Astrocyte (in vitro differentiated cells and primary cell): ENCODE results near the gene FILIP1L. TPM values are rescaled to one million over a fixed set of nuclear protein-coding genes. Genes with fewer than 3 reads are reported as not detected.

Experiments
- DNase-seq: peaks from one replicate; pipeline ENCODE4 v3.0.0-alpha.2; 2010; ENCODE audit warnings: low read depth
- FAIRE-seq: peaks from 2 replicates; lab custom pipeline; 2011; peaks lifted over from hg19 to GRCh38; lab: Jason Lieb, UNC
- H2AFZ ChIP-seq: 2 replicates; pipeline ENCODE4 v1.6.0; 2012; ENCODE audit warnings: low read depth, low read length, inconsistent platforms
- H3K27ac ChIP-seq: 2 replicates; pipeline ENCODE4 v1.5.1; 2011; ENCODE audit warnings: low read depth, low read length, inconsistent platforms
- H3K27me3 ChIP-seq: 2 replicates; pipeline ENCODE4 v1.6.0; 2011; ENCODE audit warnings: low read length, inconsistent platforms; ENCODE audit not compliant: insufficient read depth
- H3K36me3 ChIP-seq: 2 replicates; pipeline ENCODE4 v1.5.1; 2011; ENCODE audit warnings: low read length, inconsistent platforms; ENCODE audit not compliant: insufficient read depth
- H3K4me1 ChIP-seq: 2 replicates; pipeline ENCODE4 v1.5.1; 2011; ENCODE audit warnings: low read length, inconsistent platforms; ENCODE audit not compliant: insufficient read depth
- H3K4me2 ChIP-seq: 2 replicates; pipeline ENCODE4 v1.6.0; 2012; ENCODE audit warnings: low read length, inconsistent platforms
- H3K4me3 ChIP-seq: 2 replicates; pipeline ENCODE4 v1.5.1; 2011; ENCODE audit warnings: low read depth, mild to moderate bottlenecking, low read length, inconsistent platforms; ENCODE audit not compliant: insufficient read depth
- H3K79me2 ChIP-seq: 2 replicates; pipeline ENCODE4 v1.6.0; 2012; ENCODE audit warnings: mild to moderate bottlenecking, low read length, inconsistent platforms; ENCODE audit not compliant: insufficient read depth
- H3K9ac ChIP-seq: 2 replicates; pipeline ENCODE4 v1.6.0; 2012; ENCODE audit warnings: mild to moderate bottlenecking, low read length, inconsistent platforms
- H3K9me3 ChIP-seq: 2 replicates; pipeline ENCODE4 v1.5.1; 2012; ENCODE audit warnings: low read depth, mild to moderate bottlenecking, low read length, inconsistent platforms; ENCODE audit not compliant: insufficient read depth
- H4K20me1 ChIP-seq: 2 replicates; pipeline ENCODE4 v1.6.0; 2012; ENCODE audit warnings: low read length, inconsistent platforms; ENCODE audit not compliant: insufficient read depth
- H3K27ac Mint-ChIP-seq: one replicate; pipeline ENCODE4 v1.8.0; 2021; ENCODE audit warnings: mild to moderate bottlenecking, mixed read lengths; ENCODE audit not compliant: unreplicated experiment
- H3K27me3 Mint-ChIP-seq: one replicate; pipeline ENCODE4 v1.8.0; 2021; ENCODE audit warnings: low read depth, mixed read lengths; ENCODE audit not compliant: unreplicated experiment
- H3K36me3 Mint-ChIP-seq: one replicate; pipeline ENCODE4 v1.8.0; 2021; ENCODE audit warnings: low read depth, mixed read lengths; ENCODE audit not compliant: unreplicated experiment
- H3K4me1 Mint-ChIP-seq: one replicate; pipeline ENCODE4 v1.8.0; 2021; ENCODE audit warnings: low read depth, mixed read lengths; ENCODE audit not compliant: unreplicated experiment
- H3K4me3 Mint-ChIP-seq: one replicate; pipeline ENCODE4 v1.8.0; 2021; ENCODE audit warnings: mild to moderate bottlenecking, moderate library complexity, mixed read lengths; ENCODE audit not compliant: unreplicated experiment
- H3K9me3 Mint-ChIP-seq: one replicate; pipeline ENCODE4 v1.8.0; 2021; ENCODE audit warnings: mild to moderate bottlenecking, mixed read lengths; ENCODE audit not compliant: unreplicated experiment
- CTCF ChIP-seq: IDR thresholded peaks from 2 replicates; pipeline ENCODE4 v1.5.1; 2011; ENCODE audit warnings: low read depth, mild to moderate bottlenecking, inconsistent platforms, low read length, moderate library complexity; ENCODE audit not compliant: insufficient read depth
- EZH2 ChIP-seq: IDR thresholded peaks from 2 replicates; pipeline ENCODE4 v1.6.1; 2012; ENCODE audit warnings: mild to moderate bottlenecking, low read length, inconsistent platforms; ENCODE audit not compliant: insufficient read depth
- total RNA-seq: library from RNA; stranded (reverse); gene quantifications from 2 replicates; pipeline ENCODE4 v1.2.1, GENCODE V29; 2021

The FILIP1L gene
- total RNA-seq, 1 donor from 2014 or later, result 209 TPM

GRCh38 chr3:99805160-99805559 lies 309.1 kb downstream of the FILIP1L start:
- FAIRE-seq (no peak), DNase-seq (no peak)
- no peak overlapping the region for H3K27ac Mint-ChIP-seq
- Histone ChIP-seq H2AFZ (no peak overlapping the region), H3K27me3 (no peaks in the 10 kb centered on the region), H3K4me3 (no peak overlapping the region), H3K9me3 (peaks cover 8% of the 10 kb centered on the region), H3K4me1 (no peaks in the 10 kb centered on the region), H3K9ac (no peak overlapping the region), H3K27ac (no peak overlapping the region), H3K4me2 (no peak overlapping the region), H4K20me1 (no peaks in the 10 kb centered on the region), H3K36me3 (no peaks in the 10 kb centered on the region), H3K79me2 (no peaks in the 10 kb centered on the region)
- H3K36me3 Mint-ChIP-seq, result peaks cover 8% of the 10 kb centered on the region
- H3K27me3 Mint-ChIP-seq, result no peaks in the 10 kb centered on the region
- no peak overlapping the region for H3K4me3 Mint-ChIP-seq
- peaks cover 2% of the 10 kb centered on the region for H3K4me1 Mint-ChIP-seq
- peaks cover 15% of the 10 kb centered on the region for H3K9me3 Mint-ChIP-seq
- no peak for TF ChIP-seq EZH2
- TF ChIP-seq CTCF, result no peak

GRCh38 chr3:99803297-99803696 lies 311.0 kb downstream of the FILIP1L start:
- H3K4me3 Mint-ChIP-seq, result no peak overlapping the region
- Histone ChIP-seq H3K79me2 (no peaks in the 10 kb centered on the region), H3K4me1 (no peaks in the 10 kb centered on the region), H3K9me3 (peaks cover 8% of the 10 kb centered on the region), H3K9ac (no peak overlapping the region), H3K36me3 (no peaks in the 10 kb centered on the region), H3K4me2 (no peak overlapping the region), H3K27ac (no peak overlapping the region), H3K4me3 (no peak overlapping the region), H3K27me3 (no peaks in the 10 kb centered on the region), H2AFZ (no peak overlapping the region), H4K20me1 (no peaks in the 10 kb centered on the region)
- H3K4me1 Mint-ChIP-seq, result peaks cover 2% of the 10 kb centered on the region
- H3K27me3 Mint-ChIP-seq, result no peaks in the 10 kb centered on the region
- H3K9me3 Mint-ChIP-seq, result peaks cover 15% of the 10 kb centered on the region
- TF ChIP-seq CTCF (no peak), EZH2 (no peak)
- H3K36me3 Mint-ChIP-seq, result peaks cover 10% of the 10 kb centered on the region
- no peak overlapping the region for H3K27ac Mint-ChIP-seq
- FAIRE-seq (no peak), DNase-seq (no peak)

GRCh38 chr3:99799422-99799821 lies 314.9 kb downstream of the FILIP1L start:
- Mint-ChIP-seq H3K36me3 (peaks cover 6% of the 10 kb centered on the region), H3K9me3 (peaks cover 8% of the 10 kb centered on the region), H3K27me3 (no peaks in the 10 kb centered on the region), H3K4me3 (no peak overlapping the region), H3K27ac (no peak overlapping the region), H3K4me1 (peaks cover 2% of the 10 kb centered on the region)
- FAIRE-seq (no peak), DNase-seq (no peak)
- H3K4me1 ChIP-seq, result no peaks in the 10 kb centered on the region
- H4K20me1 ChIP-seq, result no peaks in the 10 kb centered on the region
- no peaks in the 10 kb centered on the region for H3K36me3 ChIP-seq
- TF ChIP-seq CTCF, result no peak
- no peak for TF ChIP-seq EZH2
- H3K4me3 ChIP-seq, result no peak overlapping the region
- no peak overlapping the region for H3K9ac ChIP-seq
- no peak overlapping the region for H3K27ac ChIP-seq
- no peak overlapping the region for H2AFZ ChIP-seq
- H3K9me3 ChIP-seq, result no peaks in the 10 kb centered on the region
- no peaks in the 10 kb centered on the region for H3K27me3 ChIP-seq
- H3K79me2 ChIP-seq, result no peaks in the 10 kb centered on the region
- H3K4me2 ChIP-seq, result no peak overlapping the region
